ENCODE data around the gene OCA2. TPM values are rescaled to one million over a fixed set of nuclear protein-coding genes. Genes with fewer than 3 reads are reported as not detected.

OCA2 gene
- polyA plus RNA-seq, 3 donors, result not detected

DNA sequence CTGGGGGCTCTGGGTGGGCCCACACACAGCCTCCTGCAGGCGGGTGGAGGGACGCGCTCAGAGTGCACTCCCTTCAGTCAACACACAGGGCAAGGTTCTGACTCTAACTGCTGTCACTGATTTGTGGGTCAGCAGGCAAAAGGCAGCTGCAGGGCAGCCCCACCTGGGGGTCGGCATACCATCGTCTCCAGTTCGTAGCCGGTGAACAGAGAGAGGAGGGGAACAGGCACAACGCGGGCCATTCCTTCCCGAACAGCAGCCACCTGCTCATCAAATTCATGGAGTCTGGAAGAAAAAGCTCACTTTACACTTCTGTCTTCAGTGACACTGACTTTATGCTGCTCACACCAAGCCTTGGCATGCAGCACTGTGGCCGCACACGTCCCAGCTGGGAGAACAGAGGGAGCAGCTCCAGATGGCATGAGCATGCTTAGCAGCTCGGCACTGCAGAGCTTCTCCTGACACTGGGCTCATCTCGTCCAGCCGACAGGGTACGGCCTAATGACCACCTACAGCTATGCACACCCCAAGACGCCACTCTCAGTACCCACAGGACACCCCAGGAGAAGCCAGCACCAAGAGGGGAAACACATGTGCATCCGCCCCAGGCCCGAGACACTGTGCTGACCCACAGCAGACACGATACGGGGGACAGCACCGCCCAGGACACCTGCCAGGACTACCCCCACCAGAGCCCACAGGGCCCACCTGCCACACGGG lies 14.4 kb upstream of the OCA2 start:
- Histone ChIP-seq H3K4me1 (ENCODE audit: control insufficient read depth in 1 of 2, insufficient read depth in 2 of 2, low read length in 2 of 2) (no peaks in the 10 kb centered on the region), H3K4me2 (replicated peaks; ENCODE audit: extremely low read depth, low read length, poor library complexity, severe bottlenecking) (no peak overlapping the region), H3K27ac (ENCODE audit: low read depth in 1 of 2, low read length in 2 of 2) (no peak overlapping the region), H3K36me3 (replicated peaks in 1 of 2; ENCODE audit: control insufficient read depth in 1 of 2, insufficient read depth in 2 of 2, low read length in 2 of 2) (peaks cover 40 to 61% of the 10 kb centered on the region in 2 donors), H3K27me3 (ENCODE audit: control insufficient read depth in 2 of 2, insufficient read depth in 2 of 2, low read length in 2 of 2) (peaks cover 0 to 4% of the 10 kb centered on the region in 2 donors), H4K20me1 (ENCODE audit: insufficient read depth, low read length) (no peaks in the 10 kb centered on the region), H3K79me2 (ENCODE audit: insufficient read depth, low read length) (no peaks in the 10 kb centered on the region), H3K9ac (ENCODE audit: insufficient read depth, low read length, poor library complexity, severe bottlenecking) (no peak overlapping the region), H3K9me3 (replicated peaks in 1 of 2; ENCODE audit: control insufficient read depth in 1 of 2, insufficient read depth in 1 of 2, low read length in 2 of 2) (no peaks in the 10 kb centered on the region), H2AFZ (ENCODE audit: insufficient read depth, low read depth, low read length, poor library complexity, severe bottlenecking) (no peak overlapping the region), H3K4me3 (replicated peaks in 1 of 3; ENCODE audit: low read depth in 2 of 3, low read length in 3 of 3) (no peak overlapping the region)
- intact Hi-C loops (cut with micrococcal nuclease), result no loop called here
- H3K9me3 Mint-ChIP-seq, result peaks cover 0 to 3% (median 0%) of the 10 kb centered on the region in 7 donors
- H3K27me3 Mint-ChIP-seq (ENCODE audit: low read depth in 3 of 3), result peaks cover 8 to 12% (median 10%) of the 10 kb centered on the region in 3 donors
- H3K27ac Mint-ChIP-seq, result peak overlapping the region in 1 of 7 donors; percentile 26
- H3K36me3 Mint-ChIP-seq, result peaks cover 50 to 69% of the 10 kb centered on the region in 2 donors
- H3K4me1 Mint-ChIP-seq, result no peaks in the 10 kb centered on the region
- H3K4me3 Mint-ChIP-seq, result no peak overlapping the region
- TF ChIP-seq CTCF (IDR thresholded peaks at IDR 0.05), result no peak
- WGBS (ENCODE audit: insufficient coverage), result 97% methylated on average over 14 of the region's 23 CpGs
- no peak for DNase-seq

DNA sequence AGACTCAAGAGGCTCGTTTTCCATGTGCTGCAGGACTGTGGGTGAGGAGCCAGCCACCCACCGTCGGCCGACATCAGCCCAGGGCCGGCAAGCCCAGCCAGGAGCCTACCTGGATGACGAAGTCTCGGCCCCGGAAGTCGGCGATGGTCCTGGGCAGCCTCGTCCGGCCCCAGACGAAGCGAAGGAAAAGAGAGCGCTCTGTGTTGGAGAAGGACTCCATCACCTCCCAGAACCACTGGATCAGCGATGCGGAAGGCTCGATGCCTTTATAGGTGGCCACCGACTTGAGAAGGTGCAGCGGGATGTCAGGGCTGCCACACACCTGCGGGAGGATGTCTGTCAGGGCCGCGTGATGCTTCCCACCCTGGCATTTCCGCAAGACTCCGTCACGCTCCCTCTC lies 13.8 kb upstream of the OCA2 start:
- Histone ChIP-seq H3K4me1 (ENCODE audit: control insufficient read depth in 1 of 2, insufficient read depth in 2 of 2, low read length in 2 of 2) (no peaks in the 10 kb centered on the region), H3K27me3 (ENCODE audit: control insufficient read depth in 2 of 2, insufficient read depth in 2 of 2, low read length in 2 of 2) (peaks cover 2 to 8% of the 10 kb centered on the region in 2 donors), H3K4me3 (replicated peaks in 1 of 3; ENCODE audit: low read depth in 2 of 3, low read length in 3 of 3) (no peak overlapping the region), H3K79me2 (ENCODE audit: insufficient read depth, low read length) (no peaks in the 10 kb centered on the region), H4K20me1 (ENCODE audit: insufficient read depth, low read length) (no peaks in the 10 kb centered on the region), H3K36me3 (replicated peaks in 1 of 2; ENCODE audit: control insufficient read depth in 1 of 2, insufficient read depth in 2 of 2, low read length in 2 of 2) (peaks cover 40 to 60% of the 10 kb centered on the region in 2 donors), H3K9me3 (replicated peaks in 1 of 2; ENCODE audit: control insufficient read depth in 1 of 2, insufficient read depth in 1 of 2, low read length in 2 of 2) (no peaks in the 10 kb centered on the region), H3K9ac (ENCODE audit: insufficient read depth, low read length, poor library complexity, severe bottlenecking) (no peak overlapping the region), H3K27ac (ENCODE audit: low read depth in 1 of 2, low read length in 2 of 2) (no peak overlapping the region), H2AFZ (ENCODE audit: insufficient read depth, low read depth, low read length, poor library complexity, severe bottlenecking) (no peak overlapping the region), H3K4me2 (replicated peaks; ENCODE audit: extremely low read depth, low read length, poor library complexity, severe bottlenecking) (no peak overlapping the region)
- 95% methylated on average over 14 of the region's 26 CpGs for WGBS (ENCODE audit: insufficient coverage)
- Mint-ChIP-seq H3K4me1 (no peaks in the 10 kb centered on the region), H3K36me3 (peaks cover 46 to 67% of the 10 kb centered on the region in 2 donors), H3K27ac (peak overlapping the region in 1 of 7 donors; percentile 8), H3K9me3 (peaks cover 0 to 8% (median 0%) of the 10 kb centered on the region in 7 donors), H3K4me3 (no peak overlapping the region), H3K27me3 (ENCODE audit: low read depth in 3 of 3) (peaks cover 12 to 17% (median 16%) of the 10 kb centered on the region in 3 donors)
- intact Hi-C loops (cut with micrococcal nuclease), result no loop called here
- no peak for TF ChIP-seq CTCF (IDR thresholded peaks at IDR 0.05)
- no peak for DNase-seq
